ENCODE measurements around the gene SLC27A5.
"Not testable (repeated sequence)": the region's sequence is repeated elsewhere in the genome, so short reads cannot be mapped to it uniquely, and the experiment has no call there.

Gene SLC27A5

GRCh38 chr19:58521651-58522050 lies 9.9 kb upstream of the SLC27A5 start:
- no peak for DNase-seq

GRCh38 chr19:58520257-58520599 lies 8.4 kb upstream of the SLC27A5 start:
- no peak for DNase-seq

GRCh38 chr19:58519355-58520256 lies 7.8 kb upstream of the SLC27A5 start, which contains the start of gene ZBTB45:
Gene ZBTB45, minus strand, starts transcription at chr19:58519810. Its CDS starts 2,137 bp downstream, at chr19:58517673.
- DNase-seq, result peak; percentile 66 to 96 (median 89)

GRCh38 chr19:58519087-58519354 lies 7.2 kb upstream of the SLC27A5 start:
- DNase-seq, result peak in 11 of 14 donors; percentile 25 to 71 (median 48)

DNA sequence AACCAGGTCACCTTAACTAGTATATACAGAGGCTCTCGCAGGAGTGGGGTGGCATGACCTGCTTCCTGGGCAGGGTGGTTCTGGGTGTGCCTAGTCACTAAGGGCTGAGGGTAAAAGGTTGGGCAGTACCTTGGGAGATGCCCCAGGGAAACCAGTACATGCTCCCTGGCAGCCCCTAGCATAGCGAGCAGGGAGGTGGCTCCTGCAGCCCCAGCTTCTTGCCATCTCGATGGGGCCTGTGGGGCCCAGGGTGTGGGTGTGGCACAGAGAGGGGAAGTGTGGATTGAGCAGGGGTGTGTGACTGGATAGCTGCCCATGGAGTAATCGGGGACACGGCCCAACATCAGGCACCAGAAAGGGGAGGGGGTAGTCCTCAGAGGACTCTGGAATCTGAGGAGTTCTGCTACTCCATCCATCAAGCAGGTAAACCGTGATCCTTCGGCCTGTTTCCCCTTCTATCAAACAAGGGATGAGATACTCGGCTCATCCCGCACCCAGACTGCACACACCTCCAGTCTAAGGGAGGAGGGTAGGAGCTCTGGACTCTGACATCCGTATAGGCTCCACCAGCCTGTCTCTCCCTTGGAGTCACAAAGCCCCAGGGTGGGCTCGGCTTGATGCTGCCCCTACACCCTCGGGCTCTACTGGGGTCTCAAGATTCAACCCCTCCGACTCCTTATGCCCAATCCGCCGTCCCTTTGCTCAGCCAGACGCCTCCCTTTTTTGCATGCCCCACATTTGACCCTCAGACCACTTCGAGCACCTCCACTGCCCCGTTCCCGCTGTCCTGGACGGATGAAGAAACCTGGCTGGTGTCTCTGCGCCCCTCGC lies 6.7 kb upstream of the SLC27A5 start:
- DNase-seq, result no peak

- DNase-seq, result no peak
These were observed 5.4 kb upstream of the SLC27A5 start for GRCh38 chr19:58516964-58517833.

- DNase-seq, result no peak
These were observed 4.5 kb upstream of the SLC27A5 start for GRCh38 chr19:58516246-58516836.

DNA sequence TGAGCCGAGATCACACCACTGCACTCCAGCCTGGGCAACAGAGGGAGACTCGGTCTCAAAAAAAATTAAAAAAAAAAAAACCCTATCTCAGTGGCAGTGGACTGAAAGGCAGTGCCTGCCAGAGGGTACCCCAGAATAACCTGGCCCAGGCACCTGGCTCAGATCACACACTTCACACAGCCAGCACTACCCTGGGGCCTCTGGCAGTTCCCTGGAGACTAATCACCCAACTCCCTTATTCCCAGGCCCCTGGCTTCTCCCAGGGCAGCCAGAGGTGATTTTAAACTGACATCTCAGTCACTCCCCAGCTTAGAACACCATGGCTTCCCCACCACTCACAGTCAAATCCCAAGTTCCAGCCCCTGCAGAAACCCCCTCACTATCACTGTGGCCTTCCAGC lies 3.5 kb upstream of the SLC27A5 start:
- DNase-seq, result no peak

DNA sequence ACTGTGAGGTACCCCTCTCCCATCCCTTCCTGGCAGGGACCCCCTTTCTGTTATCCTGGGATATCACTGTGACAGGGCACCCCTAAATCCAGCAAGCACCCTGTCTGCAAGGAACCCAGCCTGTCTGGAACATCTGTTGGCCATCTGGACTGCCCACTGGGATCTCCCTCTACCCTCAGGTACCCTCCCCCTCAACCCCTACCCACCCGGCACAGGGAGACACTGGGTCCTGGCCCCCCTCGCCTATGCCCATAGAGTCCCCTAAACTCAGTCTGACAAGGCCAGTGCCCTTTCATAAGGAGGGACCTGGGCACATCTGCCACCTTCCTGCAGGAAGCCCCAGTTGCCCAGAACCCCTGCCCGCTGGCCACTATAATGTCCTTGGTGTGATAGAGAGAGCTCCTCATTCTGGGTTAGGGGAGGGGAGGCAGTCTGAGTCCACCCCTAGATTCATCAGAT lies 2.8 kb upstream of the SLC27A5 start:
- DNase-seq, result no peak

DNA sequence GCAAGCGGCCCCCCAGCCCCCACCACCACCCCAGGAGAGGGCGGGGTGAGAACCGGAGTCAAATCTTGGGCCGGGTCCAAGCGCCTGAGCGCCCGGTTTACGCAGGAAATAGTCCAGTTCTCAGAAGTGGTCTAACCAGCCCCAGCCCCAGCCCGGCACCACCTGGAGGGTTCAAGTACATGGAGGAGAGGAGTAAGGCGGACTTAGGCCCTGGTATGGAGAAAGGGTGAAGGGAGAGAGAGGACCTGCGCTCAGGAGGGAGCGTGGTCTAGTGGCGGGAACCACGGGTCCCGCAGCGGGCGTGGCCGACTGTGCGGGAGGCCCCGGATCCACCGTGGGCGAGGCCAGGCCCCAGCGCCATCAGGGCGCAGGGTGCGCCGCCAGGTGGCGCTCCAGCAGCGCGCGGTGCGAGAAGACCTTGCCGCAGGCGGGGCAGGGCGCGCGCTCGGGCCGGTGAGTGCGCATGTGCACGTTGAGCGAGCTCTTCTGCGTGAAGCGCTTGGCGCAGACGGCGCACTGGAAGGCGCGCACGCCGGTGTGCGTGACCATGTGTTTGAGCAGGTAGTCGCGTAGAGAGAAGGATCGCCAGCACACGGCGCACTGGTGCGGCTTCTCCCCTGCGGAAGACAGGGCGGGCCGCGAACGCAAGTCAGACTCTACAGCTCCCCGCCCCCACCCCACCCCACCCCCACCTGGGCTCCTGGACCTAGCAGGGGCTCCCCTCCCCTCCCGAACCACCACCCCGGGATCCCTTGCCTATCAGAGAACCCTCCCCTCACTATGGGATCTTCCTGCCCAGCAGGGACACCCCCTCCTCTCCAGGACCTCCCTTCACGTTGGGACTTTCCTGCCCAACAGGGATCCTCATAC lies 2.1 kb upstream of the SLC27A5 start:
- DNase-seq, result peak in 13 of 14 donors; percentile 7 to 78 (median 55)

DNA sequence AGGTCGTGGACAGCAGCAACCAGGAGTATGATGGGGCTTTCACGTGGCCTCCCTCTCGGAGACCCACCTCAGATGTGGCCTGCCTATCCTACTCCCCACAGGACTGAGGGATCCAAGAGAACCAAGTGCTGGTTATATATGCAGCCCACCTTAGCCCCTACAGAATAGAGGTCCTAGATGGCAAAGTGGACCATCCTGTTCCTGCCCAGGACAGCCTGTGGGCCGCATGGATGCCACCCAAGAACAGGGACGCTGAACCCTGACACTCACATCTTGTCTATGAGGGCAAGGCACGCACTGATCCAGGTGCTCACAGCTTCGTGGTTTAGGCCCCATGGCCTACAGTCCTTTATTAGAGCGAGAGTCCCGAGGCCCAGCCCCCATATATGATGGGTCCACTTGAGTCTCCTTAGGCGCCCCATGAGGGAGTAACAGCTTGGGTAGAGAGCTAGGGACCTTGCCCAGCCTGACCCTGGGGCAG lies 1.5 kb upstream of the SLC27A5 start:
- DNase-seq, result no peak

GRCh38 chr19:58510084-58510862 lies 1.5 kb downstream of the SLC27A5 start:
- no peak for DNase-seq

GRCh38 chr19:58509731-58510083 lies 2.1 kb downstream of the SLC27A5 start:
- no peak for DNase-seq

DNA sequence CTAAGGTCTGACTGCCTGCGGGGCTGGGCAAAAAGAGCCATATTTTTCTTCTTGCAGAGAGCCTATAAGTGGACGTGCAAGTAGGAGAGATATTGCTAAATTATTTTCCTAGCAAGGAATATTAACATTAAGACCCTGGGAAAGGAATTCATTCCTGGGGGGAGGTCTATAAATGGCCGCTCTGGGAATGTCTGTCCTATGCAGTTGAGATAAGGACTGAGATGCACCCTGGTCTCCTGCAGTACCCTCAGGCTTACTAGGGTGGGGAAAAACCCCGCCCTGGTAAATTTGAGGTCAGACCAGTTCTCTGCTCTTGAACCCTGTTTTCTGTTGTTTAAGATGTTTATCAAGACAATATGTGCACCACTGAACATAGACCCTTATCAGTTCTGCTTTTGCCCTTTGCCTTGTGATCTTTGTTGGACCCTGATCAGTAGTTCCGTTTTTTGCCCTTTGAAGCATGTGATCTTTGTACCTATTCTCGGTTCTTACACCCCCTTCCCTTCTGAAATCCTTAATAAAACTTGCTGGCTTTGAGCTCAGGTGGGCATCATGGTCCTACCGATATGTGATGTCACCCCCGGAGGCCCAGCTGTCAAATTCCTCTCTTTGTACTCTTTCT lies 4.1 kb downstream of the SLC27A5 start:
- DNase-seq, result not testable (repeated sequence)

- DNase-seq, result no peak
These were observed 11.6 kb downstream of the SLC27A5 start for GRCh38 chr19:58500242-58500641.

- peak; percentile 77 to 100 (median 96) for DNase-seq
These were observed 12.5 kb downstream of the SLC27A5 start for GRCh38 chr19:58499021-58499927.

- DNase-seq, result no peak
These were observed 13.3 kb downstream of the SLC27A5 start for GRCh38 chr19:58498316-58499020.

- DNase-seq, result no peak
These were observed 14.1 kb downstream of the SLC27A5 start for GRCh38 chr19:58497634-58498170.

All from C1 segment of cervical spinal cord (tissue), 14 donors.